ENCODE data around the gene IDH3G. TPM values are rescaled to one million over a fixed set of nuclear protein-coding genes. Genes with fewer than 3 reads are reported as not detected.

IDH3G gene
- total RNA-seq, 1 experiment from 2014 or later: 43.2 TPM

- H2BK12ac ChIP-seq (ENCODE audit: insufficient read length, low read depth, low read length): no peak overlapping the region
- H3K79me1 ChIP-seq (ENCODE audit: insufficient read depth, low read depth, low read length, poor library complexity, severe bottlenecking): no peaks in the 10 kb centered on the region
- H3K23ac ChIP-seq (ENCODE audit: insufficient read length, low read depth, low read length): no peak overlapping the region
- no peak overlapping the region for H3T11ph ChIP-seq (ENCODE audit: low read length)
- H2AK5ac ChIP-seq (ENCODE audit: insufficient read length, low read length): no peak overlapping the region
- no peak overlapping the region for H3K9ac ChIP-seq (ENCODE audit: extremely low read depth, insufficient read length, low read length)
- no peaks in the 10 kb centered on the region for H3K23me2 ChIP-seq (ENCODE audit: insufficient read length, low read depth, low read length, poor library complexity, severe bottlenecking)
- H3K4me2 ChIP-seq (ENCODE audit: insufficient read depth, insufficient read length, low read length): no peak overlapping the region
- H3K9me3 ChIP-seq (ENCODE audit: control insufficient read depth, low read depth, low read length): no peaks in the 10 kb centered on the region
- H4K8ac ChIP-seq (replicated peaks; ENCODE audit: insufficient read length, low read depth, low read length): no peak overlapping the region
- no peak overlapping the region for H2BK15ac ChIP-seq (ENCODE audit: low read depth, low read length)
- Mint-ChIP-seq H3K27me3 (ENCODE audit: low read depth) (peaks cover 2% of the 10 kb centered on the region; the same call in 1 of the 2 replicates), H3K4me1 (peaks cover 4 to 8% of the 10 kb centered on the region in 2 experiments), H3K27ac (no peak overlapping the region), H3K4me3 (no peak overlapping the region), H3K36me3 (ENCODE audit: insufficient read depth in 1 of 3, low read depth in 3 of 3) (peaks cover 0 to 5% (median 3%) of the 10 kb centered on the region in 3 experiments; a peak in 5 of 7 replicates), H3K9me3 (peaks cover 32 to 52% of the 10 kb centered on the region in 2 experiments)
- H3K56ac ChIP-seq (ENCODE audit: insufficient read length, low read depth, low read length): no peak overlapping the region
- no peak overlapping the region for H3K18ac ChIP-seq (ENCODE audit: insufficient read length, low read depth, low read length)
- no peaks in the 10 kb centered on the region for H3K79me2 ChIP-seq (ENCODE audit: insufficient read depth, low read length)
- WGBS (ENCODE audit: extremely low coverage, insufficient read length, low lambda C conversion rate): no CpG with 5 or more reads among the region's 22 CpGs
- no peak overlapping the region for H2BK20ac ChIP-seq (ENCODE audit: low read depth, low read length, poor library complexity, severe bottlenecking)
- no peak overlapping the region for H4K91ac ChIP-seq (ENCODE audit: insufficient read length, low read depth, low read length)
- no peak overlapping the region for H3K4ac ChIP-seq (ENCODE audit: low read depth, low read length)
- no peaks in the 10 kb centered on the region for H3K27me3 ChIP-seq (ENCODE audit: insufficient read depth, low read length)
- no peak overlapping the region for H3K27ac ChIP-seq (ENCODE audit: insufficient read length, low read depth, low read length)
- H3K14ac ChIP-seq (ENCODE audit: insufficient read depth, low read length): no peak overlapping the region
- no peak overlapping the region for H2BK120ac ChIP-seq (ENCODE audit: low read depth, low read length, poor library complexity, severe bottlenecking)
- H2BK5ac ChIP-seq (ENCODE audit: insufficient read length, low read length): no peak overlapping the region
- no peaks in the 10 kb centered on the region for H3K4me1 ChIP-seq (ENCODE audit: insufficient read depth, low read length)
- no peak overlapping the region for H4K5ac ChIP-seq (ENCODE audit: insufficient read length, low read depth, low read length)
- no peak for DNase-seq
- no peaks in the 10 kb centered on the region for H4K20me1 ChIP-seq (ENCODE audit: control insufficient read depth, insufficient read depth, insufficient read length)
- TF ChIP-seq, protein P1, sequence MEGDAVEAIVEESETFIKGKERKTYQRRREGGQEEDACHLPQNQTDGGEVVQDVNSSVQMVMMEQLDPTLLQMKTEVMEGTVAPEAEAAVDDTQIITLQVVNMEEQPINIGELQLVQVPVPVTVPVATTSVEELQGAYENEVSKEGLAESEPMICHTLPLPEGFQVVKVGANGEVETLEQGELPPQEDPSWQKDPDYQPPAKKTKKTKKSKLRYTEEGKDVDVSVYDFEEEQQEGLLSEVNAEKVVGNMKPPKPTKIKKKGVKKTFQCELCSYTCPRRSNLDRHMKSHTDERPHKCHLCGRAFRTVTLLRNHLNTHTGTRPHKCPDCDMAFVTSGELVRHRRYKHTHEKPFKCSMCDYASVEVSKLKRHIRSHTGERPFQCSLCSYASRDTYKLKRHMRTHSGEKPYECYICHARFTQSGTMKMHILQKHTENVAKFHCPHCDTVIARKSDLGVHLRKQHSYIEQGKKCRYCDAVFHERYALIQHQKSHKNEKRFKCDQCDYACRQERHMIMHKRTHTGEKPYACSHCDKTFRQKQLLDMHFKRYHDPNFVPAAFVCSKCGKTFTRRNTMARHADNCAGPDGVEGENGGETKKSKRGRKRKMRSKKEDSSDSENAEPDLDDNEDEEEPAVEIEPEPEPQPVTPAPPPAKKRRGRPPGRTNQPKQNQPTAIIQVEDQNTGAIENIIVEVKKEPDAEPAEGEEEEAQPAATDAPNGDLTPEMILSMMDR (conservative IDR thresholded peaks at IDR 0.05): no peak
- H2AFZ ChIP-seq (ENCODE audit: low read length): no peak overlapping the region
Measured at GRCh38 chrX:153776611-153777045, 17.5 kb downstream of the IDH3G start.

Data from H9 (cell line).